ENCODE results near the gene ERBB4.

ERBB4 gene

DNA sequence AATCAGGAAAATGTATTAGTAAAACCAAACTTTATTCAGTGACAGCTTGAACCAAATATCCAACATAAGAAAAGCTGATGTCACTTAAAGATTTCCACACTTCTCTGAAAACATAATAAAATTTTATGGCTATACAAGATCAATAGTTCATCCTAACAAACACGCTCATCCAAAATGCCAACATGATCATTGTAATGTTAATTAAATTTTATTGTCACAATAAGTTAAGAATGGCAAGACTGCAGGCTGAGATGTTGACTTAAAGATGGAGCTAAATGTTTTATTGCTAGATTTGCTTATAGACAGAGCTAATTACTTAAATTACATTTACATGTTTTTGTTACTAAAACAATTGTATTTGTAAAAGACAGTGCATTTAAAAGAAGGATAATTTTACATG lies 140.3 kb downstream of the ERBB4 start:
- H3K4me3 ChIP-seq (replicated peaks in 1 of 2; ENCODE audit: low read depth in 2 of 2, low read length in 2 of 2): no peak overlapping the region
- no peak for DNase-seq (ENCODE audit: low read depth in 2 of 2)
- TF ChIP-seq, protein P1, sequence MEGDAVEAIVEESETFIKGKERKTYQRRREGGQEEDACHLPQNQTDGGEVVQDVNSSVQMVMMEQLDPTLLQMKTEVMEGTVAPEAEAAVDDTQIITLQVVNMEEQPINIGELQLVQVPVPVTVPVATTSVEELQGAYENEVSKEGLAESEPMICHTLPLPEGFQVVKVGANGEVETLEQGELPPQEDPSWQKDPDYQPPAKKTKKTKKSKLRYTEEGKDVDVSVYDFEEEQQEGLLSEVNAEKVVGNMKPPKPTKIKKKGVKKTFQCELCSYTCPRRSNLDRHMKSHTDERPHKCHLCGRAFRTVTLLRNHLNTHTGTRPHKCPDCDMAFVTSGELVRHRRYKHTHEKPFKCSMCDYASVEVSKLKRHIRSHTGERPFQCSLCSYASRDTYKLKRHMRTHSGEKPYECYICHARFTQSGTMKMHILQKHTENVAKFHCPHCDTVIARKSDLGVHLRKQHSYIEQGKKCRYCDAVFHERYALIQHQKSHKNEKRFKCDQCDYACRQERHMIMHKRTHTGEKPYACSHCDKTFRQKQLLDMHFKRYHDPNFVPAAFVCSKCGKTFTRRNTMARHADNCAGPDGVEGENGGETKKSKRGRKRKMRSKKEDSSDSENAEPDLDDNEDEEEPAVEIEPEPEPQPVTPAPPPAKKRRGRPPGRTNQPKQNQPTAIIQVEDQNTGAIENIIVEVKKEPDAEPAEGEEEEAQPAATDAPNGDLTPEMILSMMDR (IDR thresholded peaks at IDR 0.05; ENCODE audit: low read depth, low read length): no peak

DNA sequence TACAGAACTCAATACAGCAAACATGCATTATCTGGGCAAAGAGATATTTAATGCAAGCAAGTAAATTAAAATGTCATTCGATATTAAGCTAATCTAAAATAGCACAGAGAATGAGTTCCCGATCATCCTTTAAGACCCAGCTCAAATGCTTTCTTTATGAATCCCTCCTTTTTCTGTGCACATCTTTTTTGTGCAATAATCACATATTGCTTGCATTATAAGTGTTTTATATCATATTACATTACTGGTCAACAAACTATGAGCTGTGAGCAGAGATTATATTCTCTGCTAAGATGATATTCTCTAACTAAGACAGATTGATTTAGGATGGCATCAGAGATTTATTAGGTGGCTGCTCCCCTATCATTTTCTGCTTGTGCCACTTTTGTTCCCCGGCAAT lies 146.1 kb downstream of the ERBB4 start:
- H3K4me3 ChIP-seq (replicated peaks in 1 of 2; ENCODE audit: low read depth in 2 of 2, low read length in 2 of 2): no peak overlapping the region
- no peak for DNase-seq (ENCODE audit: low read depth in 2 of 2)
- TF ChIP-seq, protein P1 (IDR thresholded peaks at IDR 0.05; ENCODE audit: low read depth, low read length): no peak

GRCh38 chr2:212392043-212392442 lies 146.6 kb downstream of the ERBB4 start:
- no peak overlapping the region for H3K4me3 ChIP-seq (replicated peaks in 1 of 2; ENCODE audit: low read depth in 2 of 2, low read length in 2 of 2)
- TF ChIP-seq, protein P1 (IDR thresholded peaks at IDR 0.05; ENCODE audit: low read depth, low read length): no peak
- peak in 1 of 2 donors; percentile 37 for DNase-seq (ENCODE audit: low read depth in 2 of 2)

DNA sequence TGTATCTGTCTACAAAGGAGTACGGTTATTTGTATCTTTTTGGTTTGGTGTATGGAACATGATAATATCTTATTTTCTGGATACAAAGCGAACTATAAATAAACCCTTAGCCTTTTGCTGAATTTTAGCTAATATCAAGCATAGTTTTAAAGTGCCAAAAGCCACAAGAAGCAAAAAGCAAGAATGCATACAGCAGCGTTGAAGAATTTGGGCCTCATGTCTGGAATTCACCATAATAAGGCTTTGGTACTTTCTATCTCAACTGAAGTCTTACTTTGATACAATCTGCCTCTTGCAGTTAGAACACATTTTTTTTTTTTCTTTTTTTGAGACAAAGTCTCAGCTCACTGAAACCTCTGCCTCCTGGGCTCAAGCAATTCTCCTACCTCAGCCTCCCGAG lies 151.5 kb downstream of the ERBB4 start:
- TF ChIP-seq, protein P1 (IDR thresholded peaks at IDR 0.05; ENCODE audit: low read depth, low read length): no peak
- DNase-seq (ENCODE audit: low read depth in 2 of 2): no peak

DNA sequence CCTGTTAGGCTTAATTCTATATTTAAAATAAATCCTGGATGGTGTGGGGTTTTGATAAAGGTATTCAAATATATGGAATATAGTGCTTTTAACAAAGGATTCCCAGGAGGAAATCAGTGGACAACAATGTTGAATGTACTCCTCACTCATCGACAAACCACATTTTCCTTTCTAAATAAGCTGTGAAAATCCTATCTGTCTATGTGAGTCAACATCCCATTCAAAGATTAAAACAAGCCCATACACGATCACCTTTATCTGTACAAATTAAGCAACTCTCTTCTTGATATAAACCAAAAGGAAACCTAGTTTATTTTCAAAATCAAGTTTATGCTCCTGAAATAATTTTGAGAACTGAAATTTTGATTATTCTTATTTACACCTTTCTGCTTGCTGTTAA lies 153.4 kb downstream of the ERBB4 start:
- DNase-seq (ENCODE audit: low read depth in 2 of 2): no peak
- TF ChIP-seq, protein P1 (IDR thresholded peaks at IDR 0.05; ENCODE audit: low read depth, low read length): no peak
- H3K4me3 ChIP-seq (replicated peaks in 1 of 2; ENCODE audit: low read depth in 2 of 2, low read length in 2 of 2): no peak overlapping the region

More for the DNA sequence above, 151.5 kb downstream of the ERBB4 start:
- H3K4me3 ChIP-seq (replicated peaks in 1 of 2; ENCODE audit: low read depth in 2 of 2, low read length in 2 of 2): no peak overlapping the region

DNA sequence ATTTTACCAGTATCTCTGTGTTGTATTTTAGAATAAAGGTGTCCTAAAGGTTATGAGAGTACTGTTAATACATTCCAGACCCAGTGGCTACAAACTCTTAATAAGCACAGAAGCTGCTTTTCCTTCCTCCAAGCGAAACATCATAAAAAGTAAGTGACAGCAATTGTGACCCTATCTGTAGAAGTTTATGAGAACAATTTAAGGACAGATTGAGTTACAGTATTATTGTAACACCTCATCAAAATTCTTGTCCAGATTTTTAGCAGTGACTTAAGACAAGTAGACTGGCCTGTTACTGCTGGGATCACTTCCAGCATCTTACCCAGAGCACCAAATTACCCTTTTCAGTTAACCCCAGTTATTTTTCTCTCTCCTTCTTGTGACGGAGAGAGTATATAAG lies 154.6 kb downstream of the ERBB4 start:
- no peak overlapping the region for H3K4me3 ChIP-seq (replicated peaks in 1 of 2; ENCODE audit: low read depth in 2 of 2, low read length in 2 of 2)
- TF ChIP-seq, protein P1 (IDR thresholded peaks at IDR 0.05; ENCODE audit: low read depth, low read length): no peak
- DNase-seq (ENCODE audit: low read depth in 2 of 2): no peak

GRCh38 chr2:212381428-212382102 lies 157.0 kb downstream of the ERBB4 start:
- no peak for DNase-seq (ENCODE audit: low read depth in 2 of 2)
- H3K4me3 ChIP-seq (replicated peaks in 1 of 2; ENCODE audit: low read depth in 2 of 2, low read length in 2 of 2): no peak overlapping the region
- TF ChIP-seq, protein P1 (IDR thresholded peaks at IDR 0.05; ENCODE audit: low read depth, low read length): no peak

Data from cardiac fibroblast (primary cell).